ENCODE data around the gene ADAM12. TPM values are rescaled to one million over a fixed set of nuclear protein-coding genes. Genes with fewer than 3 reads are reported as not detected.
A peak's percentile ranks its signal among the peaks of the same experiment; 100 is the strongest.

ADAM12 gene
- 4.1 TPM in 2 replicates for polyA plus RNA-seq (2013)

GRCh38 chr10:126387931-126388911 is at the start of gene ADAM12:
TSS of gene ADAM12 (minus strand) at chr10:126388477. CDS start at chr10:126388145, 332 bp downstream.
- Histone ChIP-seq H3K36me3 (ENCODE audit: control insufficient read depth in 1 of 2, insufficient read depth in 2 of 2, low read length in 2 of 2) (no peaks in the 10 kb centered on the region), H3K4me3 (ENCODE audit: low read depth, low read length) (peak within 1 kb of the TSS; percentile 76), H3K4ac (ENCODE audit: low read depth, low read length) (no peak within 1 kb of the TSS), H2BK12ac (ENCODE audit: low read length) (peak within 1 kb of the TSS; percentile 17), H3K23ac (ENCODE audit: low read length) (no peak within 1 kb of the TSS), H2BK120ac (ENCODE audit: insufficient read depth, low read length, poor library complexity) (peak within 1 kb of the TSS; percentile 31), H3K79me2 (ENCODE audit: control insufficient read depth, insufficient read depth, low read length, poor library complexity) (no peaks in the 10 kb centered on the region), H2BK5ac (ENCODE audit: low read depth, low read length, poor library complexity) (no peak within 1 kb of the TSS), H3K9ac (ENCODE audit: low read length) (no peak within 1 kb of the TSS), H3K9me3 (ENCODE audit: insufficient read depth, low read depth, low read length) (peaks cover 2% of the 10 kb centered on the region), H4K91ac (ENCODE audit: low read depth, low read length) (peak within 1 kb of the TSS; percentile 37), H4K12ac (ENCODE audit: low read depth, low read length) (no peak within 1 kb of the TSS), H3K18ac (ENCODE audit: low read length) (peak within 1 kb of the TSS; percentile 61), H3K79me1 (ENCODE audit: low read length) (no peaks in the 10 kb centered on the region), H3K27me3 (ENCODE audit: insufficient read depth, low read length) (peaks cover 26% of the 10 kb centered on the region), H2AFZ (ENCODE audit: insufficient read depth, low read length, poor library complexity) (peak within 1 kb of the TSS; percentile 59), H4K8ac (ENCODE audit: low read depth, low read length) (peak within 1 kb of the TSS; percentile 44), H3K4me1 (ENCODE audit: control insufficient read depth in 1 of 2, insufficient read depth in 2 of 2, low read length in 2 of 2) (peaks cover 14 to 16% of the 10 kb centered on the region in 2 experiments), H3K4me2 (ENCODE audit: low read length) (peak within 1 kb of the TSS; percentile 98), H3K14ac (ENCODE audit: low read length) (peak within 1 kb of the TSS; percentile 34), H2AK5ac (ENCODE audit: low read length) (no peak within 1 kb of the TSS), H3K27ac (ENCODE audit: low read depth, low read length) (no peak within 1 kb of the TSS)
- peak; percentile 94 to 96 for DNase-seq
- no CpG with 5 or more reads among the region's 127 CpGs for WGBS (ENCODE audit: extremely low coverage, insufficient coverage, insufficient read length)

DNA sequence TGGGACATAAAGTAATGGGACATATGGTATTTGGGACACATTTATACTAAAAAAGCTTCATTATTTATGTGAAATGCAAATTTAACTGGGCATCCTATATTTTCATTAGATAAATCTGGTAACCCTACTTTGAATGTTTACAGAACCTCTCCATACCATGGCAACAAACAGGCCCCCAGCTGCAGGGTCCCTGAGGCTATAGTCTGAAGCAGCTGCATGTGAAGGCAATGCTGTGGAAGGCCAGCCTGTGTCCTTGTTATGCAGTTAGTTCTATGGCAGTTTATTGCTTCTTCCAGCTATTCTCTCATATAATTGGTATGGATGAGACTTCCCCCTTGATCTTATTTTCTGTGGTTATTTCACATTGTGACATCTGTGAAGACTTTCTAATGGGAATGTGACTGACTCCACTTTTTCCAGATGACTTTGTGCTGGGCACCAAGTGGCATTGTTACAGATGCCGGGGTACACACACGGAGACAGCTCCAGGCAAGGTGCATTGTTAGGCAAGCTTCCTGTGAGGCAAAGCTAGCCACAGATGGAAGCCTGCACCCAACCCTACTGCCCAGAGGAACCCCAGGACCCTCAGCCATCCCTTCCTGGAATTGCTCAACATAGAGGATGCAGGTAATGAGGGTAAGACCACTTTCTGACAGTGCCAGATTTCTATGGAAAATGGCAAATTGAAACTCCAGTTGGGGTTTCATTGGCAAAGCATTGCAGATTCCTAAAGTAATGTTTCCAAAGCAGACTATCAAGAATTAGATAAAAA is 49.5 kb upstream of the ADAM12 start:
- Histone ChIP-seq H3K4ac (ENCODE audit: low read depth, low read length) (no peak overlapping the region), H3K4me1 (ENCODE audit: control insufficient read depth in 1 of 2, insufficient read depth in 2 of 2, low read length in 2 of 2) (peaks cover 0 to 5% of the 10 kb centered on the region in 2 experiments), H3K4me3 (ENCODE audit: low read depth, low read length) (no peak overlapping the region), H4K8ac (ENCODE audit: low read depth, low read length) (no peak overlapping the region), H2BK120ac (ENCODE audit: insufficient read depth, low read length, poor library complexity) (no peak overlapping the region), H3K27me3 (ENCODE audit: insufficient read depth, low read length) (no peaks in the 10 kb centered on the region), H2BK5ac (ENCODE audit: low read depth, low read length, poor library complexity) (no peak overlapping the region), H3K9me3 (ENCODE audit: insufficient read depth, low read depth, low read length) (peaks cover 5% of the 10 kb centered on the region), H2BK12ac (ENCODE audit: low read length) (no peak overlapping the region), H3K36me3 (ENCODE audit: control insufficient read depth in 1 of 2, insufficient read depth in 2 of 2, low read length in 2 of 2) (no peaks in the 10 kb centered on the region), H2AK5ac (ENCODE audit: low read length) (no peak overlapping the region), H4K12ac (ENCODE audit: low read depth, low read length) (no peak overlapping the region), H2AFZ (ENCODE audit: insufficient read depth, low read length, poor library complexity) (no peak overlapping the region), H3K23ac (ENCODE audit: low read length) (no peak overlapping the region), H3K27ac (ENCODE audit: low read depth, low read length) (no peak overlapping the region), H3K9ac (ENCODE audit: low read length) (no peak overlapping the region), H3K14ac (ENCODE audit: low read length) (no peak overlapping the region), H3K79me1 (ENCODE audit: low read length) (no peaks in the 10 kb centered on the region), H3K79me2 (ENCODE audit: control insufficient read depth, insufficient read depth, low read length, poor library complexity) (no peaks in the 10 kb centered on the region), H3K4me2 (ENCODE audit: low read length) (no peak overlapping the region), H3K18ac (ENCODE audit: low read length) (no peak overlapping the region), H4K91ac (ENCODE audit: low read depth, low read length) (no peak overlapping the region)
- WGBS (ENCODE audit: extremely low coverage, insufficient coverage, insufficient read length), result no CpG with 5 or more reads among the region's 2 CpGs
- peak; percentile 71 to 87 for DNase-seq

GRCh38 chr10:126434235-126434634 is 46.0 kb upstream of the ADAM12 start:
- Histone ChIP-seq H3K4me1 (ENCODE audit: control insufficient read depth in 1 of 2, insufficient read depth in 2 of 2, low read length in 2 of 2) (peaks cover 0 to 6% of the 10 kb centered on the region in 2 experiments), H4K91ac (ENCODE audit: low read depth, low read length) (no peak overlapping the region), H3K27me3 (ENCODE audit: insufficient read depth, low read length) (no peaks in the 10 kb centered on the region), H3K79me2 (ENCODE audit: control insufficient read depth, insufficient read depth, low read length, poor library complexity) (no peaks in the 10 kb centered on the region), H2BK12ac (ENCODE audit: low read length) (no peak overlapping the region), H3K14ac (ENCODE audit: low read length) (no peak overlapping the region), H2AK5ac (ENCODE audit: low read length) (no peak overlapping the region), H3K23ac (ENCODE audit: low read length) (no peak overlapping the region), H2AFZ (ENCODE audit: insufficient read depth, low read length, poor library complexity) (no peak overlapping the region), H4K12ac (ENCODE audit: low read depth, low read length) (no peak overlapping the region), H3K4me2 (ENCODE audit: low read length) (no peak overlapping the region), H2BK5ac (ENCODE audit: low read depth, low read length, poor library complexity) (no peak overlapping the region), H3K9ac (ENCODE audit: low read length) (no peak overlapping the region), H3K79me1 (ENCODE audit: low read length) (no peaks in the 10 kb centered on the region), H3K4me3 (ENCODE audit: low read depth, low read length) (no peak overlapping the region), H3K18ac (ENCODE audit: low read length) (no peak overlapping the region), H3K4ac (ENCODE audit: low read depth, low read length) (no peak overlapping the region), H2BK120ac (ENCODE audit: insufficient read depth, low read length, poor library complexity) (no peak overlapping the region), H3K36me3 (ENCODE audit: control insufficient read depth in 1 of 2, insufficient read depth in 2 of 2, low read length in 2 of 2) (no peaks in the 10 kb centered on the region), H4K8ac (ENCODE audit: low read depth, low read length) (no peak overlapping the region), H3K9me3 (ENCODE audit: insufficient read depth, low read depth, low read length) (peaks cover 3% of the 10 kb centered on the region), H3K27ac (ENCODE audit: low read depth, low read length) (no peak overlapping the region)
- peak; percentile 54 to 86 for DNase-seq
- no CpG with 5 or more reads among the region's 5 CpGs for WGBS (ENCODE audit: extremely low coverage, insufficient coverage, insufficient read length)

DNA sequence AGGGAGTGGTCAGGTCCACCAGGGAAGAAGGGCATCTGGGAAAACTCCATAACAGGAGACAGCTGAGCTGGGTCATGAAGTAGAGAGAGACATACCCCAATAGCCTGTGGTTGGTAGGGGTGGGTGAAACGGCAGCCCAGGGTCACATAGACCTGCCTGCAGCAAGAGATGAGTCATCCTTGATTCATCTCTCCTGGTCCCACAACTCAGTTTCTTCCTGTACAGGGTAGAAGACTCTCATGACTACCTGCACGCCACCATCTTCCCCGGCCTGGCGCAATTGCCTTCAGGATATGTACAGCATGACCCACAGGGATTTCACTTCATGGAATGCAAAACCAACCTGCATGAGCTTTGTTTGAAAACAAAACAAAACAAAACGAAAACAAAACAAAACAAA is 45.1 kb upstream of the ADAM12 start:
- no peaks in the 10 kb centered on the region for H3K9me3 ChIP-seq (ENCODE audit: insufficient read depth, low read depth, low read length)
- peak; percentile 94 to 97 for DNase-seq

More for the DNA sequence above, 45.1 kb upstream of the ADAM12 start:
- H2AFZ ChIP-seq (ENCODE audit: insufficient read depth, low read length, poor library complexity), result no peak overlapping the region
- no peak overlapping the region for H3K4ac ChIP-seq (ENCODE audit: low read depth, low read length)
- H3K4me3 ChIP-seq (ENCODE audit: low read depth, low read length), result no peak overlapping the region
- H3K14ac ChIP-seq (ENCODE audit: low read length), result no peak overlapping the region
- H3K27ac ChIP-seq (ENCODE audit: low read depth, low read length), result no peak overlapping the region
- no peak overlapping the region for H3K18ac ChIP-seq (ENCODE audit: low read length)
- H3K36me3 ChIP-seq (ENCODE audit: control insufficient read depth in 1 of 2, insufficient read depth in 2 of 2, low read length in 2 of 2), result no peaks in the 10 kb centered on the region
- WGBS (ENCODE audit: extremely low coverage, insufficient coverage, insufficient read length), result no CpG with 5 or more reads among the region's 5 CpGs
- no peak overlapping the region for H3K9ac ChIP-seq (ENCODE audit: low read length)
- H2BK12ac ChIP-seq (ENCODE audit: low read length), result no peak overlapping the region
- H3K27me3 ChIP-seq (ENCODE audit: insufficient read depth, low read length), result peaks cover 2% of the 10 kb centered on the region
- H3K4me1 ChIP-seq (ENCODE audit: control insufficient read depth in 1 of 2, insufficient read depth in 2 of 2, low read length in 2 of 2), result peaks cover 0 to 6% of the 10 kb centered on the region in 2 experiments
- H2BK5ac ChIP-seq (ENCODE audit: low read depth, low read length, poor library complexity), result no peak overlapping the region
- H3K79me2 ChIP-seq (ENCODE audit: control insufficient read depth, insufficient read depth, low read length, poor library complexity), result no peaks in the 10 kb centered on the region
- no peak overlapping the region for H4K91ac ChIP-seq (ENCODE audit: low read depth, low read length)
- H3K79me1 ChIP-seq (ENCODE audit: low read length), result no peaks in the 10 kb centered on the region
- H4K12ac ChIP-seq (ENCODE audit: low read depth, low read length), result no peak overlapping the region
- no peak overlapping the region for H2AK5ac ChIP-seq (ENCODE audit: low read length)
- H3K23ac ChIP-seq (ENCODE audit: low read length), result no peak overlapping the region
- no peak overlapping the region for H4K8ac ChIP-seq (ENCODE audit: low read depth, low read length)
- H3K4me2 ChIP-seq (ENCODE audit: low read length), result no peak overlapping the region
- H2BK120ac ChIP-seq (ENCODE audit: insufficient read depth, low read length, poor library complexity), result no peak overlapping the region

Measured in trophoblast cell (in vitro differentiated cells and primary cell).